ENCODE measurements around the gene FKBP9. TPM values are rescaled to one million over a fixed set of nuclear protein-coding genes. Genes with fewer than 3 reads are reported as not detected.
"Not testable (repeated sequence)": the region's sequence is repeated elsewhere in the genome, so short reads cannot be mapped to it uniquely, and the experiment has no call there.

Gene FKBP9
- total and polyA plus RNA-seq, 2 of the 8 experiments (the other 6 are each of a cell fraction or from before 2014, with no cell fraction given) = 7.2 to 10.1 TPM

DNA sequence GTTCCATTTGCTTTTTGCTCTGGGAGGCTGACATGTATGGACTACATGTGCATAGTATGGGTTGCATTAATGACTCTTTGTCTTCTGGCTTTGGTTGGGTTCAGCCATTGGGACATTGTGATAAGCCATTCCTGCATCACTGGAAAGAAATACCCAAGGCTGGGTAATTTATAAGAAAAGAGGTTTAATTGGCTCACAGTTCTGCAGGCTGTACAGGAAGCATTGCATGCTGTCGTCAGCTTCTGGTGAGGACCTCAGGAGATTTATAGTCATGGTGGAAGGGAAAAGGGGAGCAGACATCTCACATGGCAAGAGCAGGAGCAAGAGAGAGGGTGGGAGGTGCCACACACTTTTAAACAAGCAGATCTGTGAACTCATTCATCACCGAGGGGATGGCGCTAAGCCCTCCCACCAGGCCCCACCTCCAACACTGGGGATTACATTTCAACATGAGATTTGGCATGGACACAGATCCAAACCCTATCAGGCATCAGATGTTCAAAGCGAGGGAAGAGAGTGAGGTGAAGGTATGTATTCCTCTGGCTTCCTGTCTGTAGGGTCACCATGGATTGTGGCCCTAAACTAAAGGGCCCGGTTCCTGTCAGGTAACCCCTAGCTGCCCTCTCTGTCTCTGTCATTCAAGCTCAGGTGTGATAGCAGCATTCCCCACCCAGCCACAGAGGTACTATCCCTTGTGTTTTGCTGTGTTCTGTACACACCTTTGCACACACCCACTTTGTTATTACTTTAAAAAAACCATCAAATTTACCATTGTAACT, 9.4 kb downstream of the FKBP9 start:
- H3K9me3 ChIP-seq (ENCODE audit: insufficient read depth in 2 of 2, low read depth in 1 of 2, low read length in 1 of 2); H4K20me1 ChIP-seq (replicated peaks in 1 of 2; ENCODE audit: control insufficient read depth in 1 of 2, insufficient read depth in 2 of 2, low read length in 2 of 2); H2BK120ac ChIP-seq (replicated peaks; ENCODE audit: low read depth, low read length); H3K79me1 ChIP-seq (ENCODE audit: low read depth, low read length); H4K5ac ChIP-seq (ENCODE audit: insufficient read length, low read depth, low read length); H3K14ac ChIP-seq (ENCODE audit: insufficient read length); FAIRE-seq; DNase-seq (ENCODE audit: low read depth in 1 of 2, low spot score in 2 of 2); H3K23me2 ChIP-seq (ENCODE audit: low read depth, low read length); H2BK20ac ChIP-seq (ENCODE audit: low read length); H2BK15ac ChIP-seq (ENCODE audit: low read length); H2AK5ac ChIP-seq (ENCODE audit: low read depth, low read length); H2BK12ac ChIP-seq (ENCODE audit: low read depth, low read length); H3K4ac ChIP-seq (replicated peaks; ENCODE audit: insufficient read length, low read depth, low read length); H3K36me3 ChIP-seq (ENCODE audit: control insufficient read depth in 2 of 4, insufficient read depth in 4 of 4, low read length in 3 of 4); H4K8ac ChIP-seq (ENCODE audit: extremely low read depth, insufficient read depth, low read length); H3K27ac ChIP-seq (ENCODE audit: low read depth, low read length); H2AFZ ChIP-seq (ENCODE audit: low read length); H3K18ac ChIP-seq (ENCODE audit: extremely low read depth, low read length); H3K27me3 ChIP-seq (replicated peaks in 1 of 4; ENCODE audit: control insufficient read depth in 3 of 4, extremely low read depth in 1 of 4, insufficient read depth in 3 of 4, low read length in 3 of 4); POLR2A ChIA-PET (ENCODE audit: partially characterized antibody); H3K56ac ChIP-seq (replicated peaks; ENCODE audit: insufficient read length, low read depth, low read length); H3K4me1 ChIP-seq (replicated peaks in 1 of 4; ENCODE audit: control insufficient read depth in 3 of 4, insufficient read depth in 4 of 4, low read length in 3 of 4); H3K23ac ChIP-seq (ENCODE audit: insufficient read length); H3K9ac ChIP-seq (replicated peaks in 1 of 4; ENCODE audit: extremely low read depth in 1 of 4, low read depth in 3 of 4, low read length in 3 of 4); H3K4me3 ChIP-seq (ENCODE audit: extremely low read depth in 1 of 4, insufficient read depth in 2 of 4, low read depth in 3 of 4, low read length in 4 of 4); H2BK5ac ChIP-seq (ENCODE audit: low read depth, low read length); H3K4me2 ChIP-seq (ENCODE audit: insufficient read depth in 1 of 2, low read depth in 2 of 2, low read length in 2 of 2); H3K79me2 ChIP-seq (ENCODE audit: control insufficient read depth in 1 of 2, insufficient read depth in 2 of 2, low read length in 2 of 2); H4K91ac ChIP-seq (replicated peaks; ENCODE audit: insufficient read length, low read length): not testable (repeated sequence)
- CTCF ChIA-PET (ENCODE audit: partially characterized antibody) = interaction anchor here (0.6 kb wide), 1 partner anchor 80 kb away, joined by 3 read pairs; no protein-coding TSS in a partner anchor
- 84% methylated on average over 3 of the region's 5 CpGs; no CpG with 5 or more reads in 1 of the 2 experiments for WGBS, 2 experiments (ENCODE audit: extremely low coverage in 1 of 2, insufficient coverage in 1 of 2, insufficient read length in 1 of 2, insufficient replicate concordance in 2 of 2, low coverage in 1 of 2, low lambda C conversion rate in 2 of 2, missing lambda C conversion rate in 1 of 2)

DNA sequence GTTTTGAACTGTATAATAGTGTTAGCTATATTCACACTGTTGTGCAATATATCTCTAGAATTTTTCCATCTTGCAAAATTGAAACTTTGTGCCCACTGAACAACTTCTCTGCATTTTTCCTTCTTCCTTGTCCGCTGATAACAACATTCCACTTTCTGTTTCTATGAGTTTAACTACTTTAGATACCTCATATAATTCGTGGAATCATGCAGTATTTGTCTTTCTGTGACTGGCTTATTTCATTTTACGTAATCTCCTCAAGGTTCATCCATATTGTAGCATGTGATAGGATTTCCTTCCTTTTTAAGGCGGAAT, 10.0 kb downstream of the FKBP9 start:
- H2BK5ac ChIP-seq (ENCODE audit: low read depth, low read length); CTCF ChIA-PET (ENCODE audit: partially characterized antibody); H3K56ac ChIP-seq (replicated peaks; ENCODE audit: insufficient read length, low read depth, low read length); H4K8ac ChIP-seq (ENCODE audit: extremely low read depth, insufficient read depth, low read length); H3K23ac ChIP-seq (ENCODE audit: insufficient read length); H3K27ac ChIP-seq (ENCODE audit: low read depth, low read length); H3K27me3 ChIP-seq (replicated peaks in 1 of 4; ENCODE audit: control insufficient read depth in 3 of 4, extremely low read depth in 1 of 4, insufficient read depth in 3 of 4, low read length in 3 of 4); H3K4ac ChIP-seq (replicated peaks; ENCODE audit: insufficient read length, low read depth, low read length); H4K20me1 ChIP-seq (replicated peaks in 1 of 2; ENCODE audit: control insufficient read depth in 1 of 2, insufficient read depth in 2 of 2, low read length in 2 of 2); H4K5ac ChIP-seq (ENCODE audit: insufficient read length, low read depth, low read length); H3K4me3 ChIP-seq (ENCODE audit: extremely low read depth in 1 of 4, insufficient read depth in 2 of 4, low read depth in 3 of 4, low read length in 4 of 4); H3K18ac ChIP-seq (ENCODE audit: extremely low read depth, low read length); H4K91ac ChIP-seq (replicated peaks; ENCODE audit: insufficient read length, low read length); H3K4me2 ChIP-seq (ENCODE audit: insufficient read depth in 1 of 2, low read depth in 2 of 2, low read length in 2 of 2); H3K79me2 ChIP-seq (ENCODE audit: control insufficient read depth in 1 of 2, insufficient read depth in 2 of 2, low read length in 2 of 2); POLR2A ChIA-PET (ENCODE audit: partially characterized antibody); H2BK120ac ChIP-seq (replicated peaks; ENCODE audit: low read depth, low read length); H3K4me1 ChIP-seq (replicated peaks in 1 of 4; ENCODE audit: control insufficient read depth in 3 of 4, insufficient read depth in 4 of 4, low read length in 3 of 4); FAIRE-seq; H2AFZ ChIP-seq (ENCODE audit: low read length); H2BK15ac ChIP-seq (ENCODE audit: low read length); H3K9ac ChIP-seq (replicated peaks in 1 of 4; ENCODE audit: extremely low read depth in 1 of 4, low read depth in 3 of 4, low read length in 3 of 4); DNase-seq (ENCODE audit: low read depth in 1 of 2, low spot score in 2 of 2); H2BK12ac ChIP-seq (ENCODE audit: low read depth, low read length); H3K14ac ChIP-seq (ENCODE audit: insufficient read length); H3K9me3 ChIP-seq (ENCODE audit: insufficient read depth in 2 of 2, low read depth in 1 of 2, low read length in 1 of 2); H3K79me1 ChIP-seq (ENCODE audit: low read depth, low read length); H3K23me2 ChIP-seq (ENCODE audit: low read depth, low read length); H2BK20ac ChIP-seq (ENCODE audit: low read length); H2AK5ac ChIP-seq (ENCODE audit: low read depth, low read length); H3K36me3 ChIP-seq (ENCODE audit: control insufficient read depth in 2 of 4, insufficient read depth in 4 of 4, low read length in 3 of 4): not testable (repeated sequence)
- 91% methylated on average over 4 of the region's 4 CpGs; no CpG with 5 or more reads in 1 of the 2 experiments for WGBS, 2 experiments (ENCODE audit: extremely low coverage in 1 of 2, insufficient coverage in 1 of 2, insufficient read length in 1 of 2, insufficient replicate concordance in 2 of 2, low coverage in 1 of 2, low lambda C conversion rate in 2 of 2, missing lambda C conversion rate in 1 of 2)

Measured in H1 (cell line).